ENCODE results near the gene CEP104.

CEP104 gene

GRCh38 chr1:3856923-3857790 is at the start of gene CEP104, which contains the start of gene DFFB:
CEP104 (minus strand) TSS chr1:3857211; CDS start chr1:3852407, 4,804 bp downstream.
DFFB (plus strand) TSS chr1:3857476; CDS start chr1:3857604, 128 bp downstream.
- peak; percentile 94 for DNase-seq

DNA sequence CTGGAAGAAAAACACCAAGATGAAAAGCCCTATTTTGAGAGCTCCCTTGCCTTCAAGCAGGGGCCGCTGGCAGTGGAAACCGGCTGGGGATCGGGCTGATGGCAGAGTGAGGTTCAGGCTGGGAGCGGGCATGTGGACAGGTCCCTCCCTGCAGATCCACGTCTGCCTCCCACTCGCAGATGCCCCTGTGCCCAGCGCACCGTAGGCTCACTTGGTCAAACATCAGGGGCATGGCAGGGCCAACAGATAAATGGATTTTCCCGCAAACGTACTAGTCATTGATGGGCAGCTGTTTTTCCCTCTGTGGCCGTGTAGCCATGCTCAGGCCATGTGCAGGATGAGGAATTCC is 49.6 kb upstream of the CEP104 start:
- no peak for DNase-seq

DNA sequence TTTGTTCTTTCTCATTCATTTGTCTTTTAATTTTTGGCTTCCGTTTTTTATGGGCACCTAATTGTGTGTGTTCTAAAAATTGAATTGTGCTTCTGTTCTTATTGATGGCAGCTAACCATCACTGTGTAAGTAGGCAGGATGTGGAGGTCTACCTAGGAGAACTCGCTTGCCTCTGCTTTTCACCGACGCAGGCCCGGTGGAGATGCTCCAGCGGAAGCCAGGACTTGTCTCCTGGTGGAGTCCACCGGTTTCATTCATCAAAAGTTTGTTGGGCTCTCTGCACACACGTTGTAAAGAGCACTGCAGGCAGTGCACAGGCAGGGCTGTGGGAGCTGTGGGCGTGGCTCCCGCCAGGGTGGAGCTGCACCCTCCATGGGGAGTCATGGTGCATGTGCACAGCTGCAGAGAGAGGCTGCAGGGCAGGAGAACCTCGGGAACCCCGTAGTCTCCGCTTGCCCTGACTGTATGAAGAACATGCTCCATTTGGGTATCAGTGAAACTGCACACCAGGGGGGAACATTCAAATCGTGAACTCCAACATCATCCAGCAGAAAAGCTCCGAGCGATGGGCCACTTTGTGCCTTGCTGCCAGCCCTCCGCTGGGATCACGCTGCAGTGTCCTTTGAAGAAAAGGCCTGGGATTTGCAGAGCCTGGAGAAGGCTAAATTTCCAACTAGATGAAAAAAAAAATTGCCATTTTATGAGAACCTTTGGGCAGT is 49.1 kb upstream of the CEP104 start:
- no peak for DNase-seq

DNA sequence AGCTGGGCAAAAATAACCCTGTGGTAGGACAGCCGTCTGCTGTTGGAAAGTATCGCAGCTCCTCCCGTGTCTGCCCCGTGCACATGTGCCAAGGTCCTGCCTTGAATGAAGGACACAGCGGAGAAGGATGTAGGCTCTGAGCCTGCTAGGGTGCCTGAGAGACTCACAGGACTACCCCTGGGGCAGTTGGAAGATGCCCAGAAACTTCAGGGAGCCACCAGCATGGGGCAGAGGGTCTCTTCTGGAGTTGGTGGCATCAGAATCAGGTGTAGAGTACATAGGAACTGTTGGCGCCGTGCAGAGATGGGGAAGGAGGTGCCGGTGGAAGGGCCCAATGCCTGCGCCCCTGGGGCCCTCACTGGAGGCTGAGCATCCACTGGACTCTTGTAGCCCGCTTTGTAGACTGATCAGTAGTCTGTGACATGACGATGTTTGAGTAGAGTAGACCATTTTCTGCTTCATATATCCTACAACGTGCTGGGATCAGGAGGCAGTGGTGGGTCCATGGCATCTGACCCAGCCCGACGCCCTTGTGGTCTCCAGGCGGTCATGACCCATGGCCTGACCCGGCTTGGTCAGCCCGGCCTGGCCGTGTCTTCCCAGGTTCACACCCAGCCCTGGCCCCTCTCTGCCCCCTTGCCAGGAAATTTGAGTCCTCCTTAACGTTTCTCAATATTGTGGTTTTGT is 48.4 kb upstream of the CEP104 start:
- no peak for DNase-seq

- no peak for DNase-seq
Observed at GRCh38 chr1:3904843-3905185, 47.8 kb upstream of the CEP104 start.

GRCh38 chr1:3904006-3904842 is 47.2 kb upstream of the CEP104 start:
- no peak for DNase-seq

DNA sequence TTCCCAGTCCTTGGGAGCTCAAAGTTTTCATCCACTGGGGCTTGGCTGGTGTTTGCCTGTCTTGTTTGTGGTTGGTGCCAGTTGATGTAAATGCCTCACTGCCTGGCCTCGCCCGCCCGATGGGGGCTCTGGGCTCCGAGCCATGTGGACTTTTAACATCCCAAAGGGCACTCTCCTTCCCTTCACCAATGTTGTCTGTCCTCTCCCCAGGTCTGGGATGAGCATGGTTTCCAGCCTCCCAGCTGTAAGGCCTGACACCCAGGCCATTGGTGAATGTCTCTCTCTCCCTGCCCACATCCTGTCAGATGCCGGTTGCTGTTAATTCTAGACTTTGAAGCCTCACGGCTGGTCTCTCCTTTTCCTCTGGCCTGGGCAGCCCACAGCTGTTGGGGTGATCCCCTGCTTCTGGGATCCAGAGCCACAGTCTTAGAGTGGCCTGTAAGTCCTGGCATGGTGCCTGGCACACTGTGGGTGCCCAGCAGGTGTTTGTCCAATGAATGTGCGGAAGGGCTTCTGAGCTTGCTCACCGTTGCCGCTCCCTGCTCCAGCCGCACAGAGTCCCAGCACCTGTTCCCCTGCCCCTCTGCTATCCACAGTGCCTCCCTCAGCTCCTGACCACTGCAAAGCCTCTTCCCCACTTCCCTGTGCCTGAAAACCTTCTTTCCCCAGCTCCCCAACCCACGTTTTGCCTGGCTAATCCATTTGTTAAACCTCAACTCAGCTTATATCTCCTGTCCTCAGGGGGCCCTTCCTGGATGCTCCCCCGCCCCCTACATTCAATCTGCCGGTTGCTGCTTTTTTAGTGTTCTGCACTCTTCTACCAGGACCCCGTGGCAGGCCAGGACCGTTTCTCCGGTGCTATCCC is 46.4 kb upstream of the CEP104 start:
- DNase-seq, result no peak

GRCh38 chr1:3902571-3903091 is 45.6 kb upstream of the CEP104 start:
- no peak for DNase-seq

DNA sequence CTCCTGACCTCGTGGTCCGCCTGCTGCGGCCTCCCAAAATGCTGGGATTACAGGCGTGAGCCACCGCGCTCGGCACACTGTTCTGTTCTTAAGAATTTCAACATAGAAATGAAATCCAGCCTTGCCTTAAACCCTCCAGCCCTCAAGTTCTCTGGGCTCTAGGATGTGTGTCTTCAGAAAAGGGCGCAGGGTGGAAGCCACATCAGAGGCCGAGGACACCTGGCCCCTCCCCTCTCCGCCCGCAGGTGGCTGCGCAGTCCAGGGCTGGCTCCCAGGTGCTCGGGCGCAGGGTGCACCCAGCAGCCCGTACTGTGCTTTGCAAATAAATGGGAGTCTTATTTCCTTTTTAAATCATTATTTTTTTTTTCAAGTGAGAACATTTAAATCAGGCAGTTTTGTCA is 45.1 kb upstream of the CEP104 start:
- DNase-seq, result no peak

GRCh38 chr1:3900969-3901529 is 44.0 kb upstream of the CEP104 start:
- peak; percentile 92 for DNase-seq

- DNase-seq, result peak; percentile 96
Observed at GRCh38 chr1:3900150-3900968, 43.3 kb upstream of the CEP104 start, which contains the start of gene C1orf174. C1orf174 (minus strand) TSS chr1:3900272; CDS start chr1:3900186, 86 bp downstream.

- DNase-seq, result no peak
Observed at GRCh38 chr1:3899754-3900149, 42.7 kb upstream of the CEP104 start.

- no peak for DNase-seq
Observed at GRCh38 chr1:3898994-3899753, 42.2 kb upstream of the CEP104 start.

DNA sequence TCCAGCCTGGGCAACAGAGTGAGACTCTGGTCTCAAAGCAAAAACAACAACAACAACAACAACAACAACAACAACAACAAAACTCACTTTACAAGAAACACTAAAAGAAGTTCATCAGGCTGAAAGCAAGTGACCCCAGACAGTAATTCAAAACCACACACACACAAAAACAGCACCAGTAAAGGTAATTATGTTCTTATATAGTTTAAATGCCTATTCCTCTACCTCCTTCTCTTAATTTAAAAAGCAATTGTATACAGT is 41.4 kb upstream of the CEP104 start:
- DNase-seq, result no peak

GRCh38 chr1:3896396-3897000 is 39.5 kb upstream of the CEP104 start:
- DNase-seq, result no peak

GRCh38 chr1:3895951-3896325 is 38.9 kb upstream of the CEP104 start:
- DNase-seq, result no peak

GRCh38 chr1:3895279-3895950 is 38.4 kb upstream of the CEP104 start:
- DNase-seq, result no peak

DNA sequence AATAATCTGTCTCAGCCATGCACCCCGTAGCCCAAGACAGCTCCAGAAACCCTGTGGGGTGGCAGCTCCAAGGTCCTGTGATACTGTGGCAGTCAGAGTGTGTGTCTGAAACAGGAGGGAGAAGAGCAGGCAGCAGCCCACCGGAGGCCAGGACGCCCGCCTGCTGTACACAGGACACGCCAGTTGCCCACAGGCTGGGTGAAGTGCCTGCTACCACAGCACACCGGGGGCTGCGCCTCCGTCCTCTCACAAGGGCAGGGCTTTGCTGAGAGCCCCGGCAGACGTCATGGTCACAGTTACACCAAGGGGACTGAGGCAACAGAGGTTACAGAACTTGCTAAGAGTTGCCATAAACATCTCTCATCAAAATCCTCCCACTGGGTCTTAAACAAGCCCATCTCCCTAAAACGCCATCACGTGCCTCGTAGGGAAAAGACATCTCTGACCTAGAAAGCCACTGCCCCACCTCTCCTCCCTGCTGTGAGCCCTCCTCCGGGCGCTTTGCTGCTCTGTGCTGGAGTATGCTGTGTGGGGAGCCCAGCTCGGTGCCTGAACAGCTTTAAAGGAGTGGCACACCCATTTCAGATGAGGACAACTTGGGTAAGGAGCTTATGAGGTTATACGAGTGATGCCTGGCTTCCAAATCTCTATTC is 37.7 kb upstream of the CEP104 start:
- DNase-seq, result no peak

All from NCI-H1436 (cell line).